Common myeloid progenitor, CD34-positive (primary cell): Measurements from ENCODE around the gene TCP11.

ENCODE experiments used
- CTCF ChIA-PET: fragments of 350-600 bp; sonication (Branson Sonifier 250); formaldehyde crosslinking; loops from one replicate; lab custom pipeline; 2021; ENCODE audit warnings: antibody characterized with exemption; lab: Charles Lee
- POLR2A ChIA-PET: fragments of 350-600 bp; sonication (Branson Sonifier 250); formaldehyde crosslinking; loops from one replicate; lab custom pipeline; 2021; ENCODE audit warnings: antibody characterized with exemption; lab: Charles Lee
- DNase-seq, 3 donors: peaks; one replicate each; pipeline versions ENCODE4 v3.0.0 to v3.0.0-alpha.2; 2013
- H3K27ac ChIP-seq, 2 experiments: 1 replicate in 1 of 2; 2 replicates in 1 of 2; pipeline ENCODE4 v1.7.0; 2013; ENCODE audit warnings: inconsistent platforms in 2 of 2, low read length in 2 of 2, mild to moderate bottlenecking in 2 of 2, low read depth in 1 of 2, moderate library complexity in 1 of 2; ENCODE audit not compliant: severe bottlenecking in 2 of 2, insufficient read depth in 1 of 2, poor library complexity in 1 of 2
- H3K27me3 ChIP-seq, 5 experiments: replicated peaks in 2 of 5; 1 replicate in 3 of 5; 2 replicates in 2 of 5; pipeline versions ENCODE4 v1.6.1 to v1.7.0; 2013; ENCODE audit warnings: low read length in 4 of 5, mild to moderate bottlenecking in 2 of 5, moderate library complexity in 2 of 5, inconsistent platforms in 1 of 5; ENCODE audit not compliant: insufficient read depth in 5 of 5, control insufficient read depth in 4 of 5
- H3K36me3 ChIP-seq, 4 experiments: 1 replicate in 2 of 4; 2 replicates in 2 of 4; pipeline versions ENCODE4 v1.6.1 to v1.7.0; 2013; ENCODE audit warnings: low read length in 3 of 4, control low read depth in 1 of 4, mild to moderate bottlenecking in 1 of 4; ENCODE audit not compliant: control insufficient read depth in 4 of 4, insufficient read depth in 4 of 4
- H3K4me1 ChIP-seq, 4 experiments: 1 replicate in 3 of 4; 2 replicates in 1 of 4; pipeline versions ENCODE4 v1.6.1 to v1.7.1; 2013; ENCODE audit warnings: low read length in 3 of 4, mild to moderate bottlenecking in 3 of 4, control low read depth in 1 of 4, inconsistent platforms in 1 of 4, moderate library complexity in 1 of 4; ENCODE audit not compliant: control insufficient read depth in 4 of 4, insufficient read depth in 4 of 4; ENCODE audit errors: control extremely low read depth in 1 of 4
- H3K4me3 ChIP-seq, 7 experiments: 1 replicate in 4 of 7; 2 replicates in 3 of 7; pipeline versions ENCODE4 v1.5.1 to v1.7.0; 2013; ENCODE audit warnings: mild to moderate bottlenecking in 7 of 7, low read length in 6 of 7, moderate library complexity in 6 of 7, inconsistent platforms in 2 of 7, low read depth in 2 of 7, control low read depth in 1 of 7; ENCODE audit not compliant: insufficient read depth in 4 of 7, control insufficient read depth in 1 of 7; ENCODE audit errors: extremely low read depth in 1 of 7
- H3K9me3 ChIP-seq, 5 experiments: 1 replicate in 4 of 5; 2 replicates in 1 of 5; pipeline versions ENCODE4 v1.6.1 to v1.7.1; 2013; ENCODE audit warnings: low read length in 4 of 5, mild to moderate bottlenecking in 2 of 5, inconsistent platforms in 1 of 5, low read depth in 1 of 5, moderate library complexity in 1 of 5; ENCODE audit not compliant: control insufficient read depth in 4 of 5, insufficient read depth in 2 of 5; ENCODE audit errors: control extremely low read depth in 1 of 5
- WGBS: methylation state at CpG from one replicate; pipeline ENCODE4 v1.1.5; 2013; ENCODE audit not compliant: insufficient coverage; 5-methylcytosine and 5-hydroxymethylcytosine counted together

Gene TCP11

GRCh38 chr6:35084511-35085203 lies 56.5 kb downstream of the TCP11 start:
- DNase-seq = no peak

GRCh38 chr6:35084041-35084491 lies 57.1 kb downstream of the TCP11 start:
- WGBS = 100% methylated on average over 13 of the region's 14 CpGs
- POLR2A ChIA-PET = no interaction called here
- Histone ChIP-seq H3K36me3 (peaks cover 18 to 80% (median 59%) of the 10 kb centered on the region in 4 experiments), H3K27me3 (no peaks in the 10 kb centered on the region), H3K9me3 (peaks cover 0 to 2% (median 0%) of the 10 kb centered on the region in 5 experiments), H3K27ac (no peak overlapping the region), H3K4me3 (no peak overlapping the region), H3K4me1 (peaks cover 0 to 32% (median 18%) of the 10 kb centered on the region in 4 experiments)
- CTCF ChIA-PET = no interaction called here
- no peak for DNase-seq

More at GRCh38 chr6:35084511-35085203, 56.5 kb downstream of the TCP11 start:
- H3K36me3 ChIP-seq = peaks cover 17 to 77% (median 55%) of the 10 kb centered on the region in 4 experiments
- H3K4me1 ChIP-seq = peaks cover 0 to 34% (median 21%) of the 10 kb centered on the region in 4 experiments
- WGBS = 92% methylated on average over 12 of the region's 12 CpGs
- H3K27ac ChIP-seq = no peak overlapping the region
- ChIA-PET POLR2A (no interaction called here), CTCF (interaction anchor here (0.6 kb wide), 1 partner anchor 118 kb away, joined by 3 read pairs; no protein-coding TSS in a partner anchor)
- no peaks in the 10 kb centered on the region for H3K27me3 ChIP-seq
- H3K9me3 ChIP-seq = peaks cover 0 to 2% (median 0%) of the 10 kb centered on the region in 5 experiments
- H3K4me3 ChIP-seq = no peak overlapping the region

GRCh38 chr6:35083507-35083906 lies 57.6 kb downstream of the TCP11 start:
- H3K4me3 ChIP-seq = no peak overlapping the region
- H3K27me3 ChIP-seq = no peaks in the 10 kb centered on the region
- peaks cover 18 to 80% (median 61%) of the 10 kb centered on the region in 4 experiments for H3K36me3 ChIP-seq
- POLR2A ChIA-PET = no interaction called here
- CTCF ChIA-PET = no interaction called here
- DNase-seq = no peak
- H3K27ac ChIP-seq = no peak overlapping the region
- WGBS = 96% methylated on average over 7 of the region's 9 CpGs
- peaks cover 0 to 32% (median 18%) of the 10 kb centered on the region in 4 experiments for H3K4me1 ChIP-seq
- peaks cover 0 to 2% (median 0%) of the 10 kb centered on the region in 5 experiments for H3K9me3 ChIP-seq

GRCh38 chr6:35082733-35083403 lies 58.3 kb downstream of the TCP11 start:
- Histone ChIP-seq H3K9me3 (no peaks in the 10 kb centered on the region), H3K36me3 (peaks cover 18 to 80% (median 58%) of the 10 kb centered on the region in 4 experiments), H3K27me3 (no peaks in the 10 kb centered on the region), H3K4me1 (peaks cover 0 to 32% (median 18%) of the 10 kb centered on the region in 4 experiments), H3K4me3 (no peak overlapping the region), H3K27ac (no peak overlapping the region)
- ChIA-PET CTCF (no interaction called here), POLR2A (interaction anchor here (0.6 kb wide), 1 partner anchor 134 kb away, joined by 3 read pairs; no protein-coding TSS in a partner anchor)
- 96% methylated on average over 5 of the region's 13 CpGs for WGBS
- DNase-seq = no peak

- Histone ChIP-seq H3K27me3 (no peaks in the 10 kb centered on the region), H3K4me3 (no peak overlapping the region), H3K9me3 (no peaks in the 10 kb centered on the region), H3K27ac (no peak overlapping the region), H3K4me1 (peaks cover 0 to 32% (median 18%) of the 10 kb centered on the region in 4 experiments), H3K36me3 (peaks cover 18 to 73% (median 54%) of the 10 kb centered on the region in 4 experiments)
- ChIA-PET POLR2A (interaction anchor here (0.6 kb wide), 1 partner anchor 133 kb away, joined by 3 read pairs; no protein-coding TSS in a partner anchor), CTCF (interaction anchor here (1.2 to 1.3 kb wide), 3 partner anchors 42 to 97 kb away, joined by 3 to 4 read pairs (median 3); no protein-coding TSS in a partner anchor)
- WGBS = 90% methylated on average over 19 of the region's 19 CpGs
- DNase-seq = no peak
Observed at GRCh38 chr6:35082046-35082732, 59.0 kb downstream of the TCP11 start.

GRCh38 chr6:35081426-35081851 lies 59.7 kb downstream of the TCP11 start:
- H3K4me1 ChIP-seq = peaks cover 0 to 32% (median 18%) of the 10 kb centered on the region in 4 experiments
- H3K27me3 ChIP-seq = no peaks in the 10 kb centered on the region
- peak; percentile 23 to 72 (median 70) for DNase-seq
- ChIA-PET CTCF (interaction anchor here (1.2 to 1.3 kb wide), 3 partner anchors 41 to 96 kb away, joined by 3 to 4 read pairs (median 3); no protein-coding TSS in a partner anchor), POLR2A (no interaction called here)
- peaks cover 18 to 65% (median 48%) of the 10 kb centered on the region in 4 experiments for H3K36me3 ChIP-seq
- peak overlapping the region in 2 of 7 experiments; percentile 14 to 28 for H3K4me3 ChIP-seq
- 2% methylated on average over 13 of the region's 13 CpGs for WGBS
- H3K9me3 ChIP-seq = no peaks in the 10 kb centered on the region
- no peak overlapping the region for H3K27ac ChIP-seq
